ENCODE data around the gene PRKAG2. TPM values are rescaled to one million over a fixed set of nuclear protein-coding genes. Genes with fewer than 3 reads are reported as not detected.

Gene PRKAG2
- total and polyA plus RNA-seq, 2 of the 8 experiments (the other 6 are each of a cell fraction or from before 2014, with no cell fraction given) = 7.5 to 18.1 TPM

- Histone ChIP-seq H3K79me2 (ENCODE audit: control insufficient read depth in 1 of 2, insufficient read depth in 2 of 2, low read length in 2 of 2) (no peaks in the 10 kb centered on the region), H3K36me3 (ENCODE audit: control insufficient read depth in 2 of 4, insufficient read depth in 4 of 4, low read length in 3 of 4) (no peaks in the 10 kb centered on the region), H3K18ac (ENCODE audit: extremely low read depth, low read length) (no peak overlapping the region), H3K23me2 (ENCODE audit: low read depth, low read length) (no peaks in the 10 kb centered on the region), H3K9me3 (ENCODE audit: insufficient read depth in 2 of 2, low read depth in 1 of 2, low read length in 1 of 2) (no peaks in the 10 kb centered on the region), H4K5ac (ENCODE audit: insufficient read length, low read depth, low read length) (no peak overlapping the region), H2BK12ac (ENCODE audit: low read depth, low read length) (no peak overlapping the region), H3K4me2 (ENCODE audit: insufficient read depth in 1 of 2, low read depth in 2 of 2, low read length in 2 of 2) (no peak overlapping the region), H3K14ac (ENCODE audit: insufficient read length) (no peak overlapping the region), H3K4me1 (replicated peaks in 1 of 4; ENCODE audit: control insufficient read depth in 3 of 4, insufficient read depth in 4 of 4, low read length in 3 of 4) (peaks cover 0 to 2% (median 0%) of the 10 kb centered on the region in 4 experiments; a peak in 1 of 7 replicates), H3K56ac (replicated peaks; ENCODE audit: insufficient read length, low read depth, low read length) (no peak overlapping the region), H2BK20ac (ENCODE audit: low read length) (no peak overlapping the region), H3K9ac (replicated peaks in 1 of 4; ENCODE audit: extremely low read depth in 1 of 4, low read depth in 3 of 4, low read length in 3 of 4) (no peak overlapping the region), H3K4ac (replicated peaks; ENCODE audit: insufficient read length, low read depth, low read length) (no peak overlapping the region), H4K8ac (ENCODE audit: extremely low read depth, insufficient read depth, low read length) (no peak overlapping the region), H2BK120ac (replicated peaks; ENCODE audit: low read depth, low read length) (no peak overlapping the region), H2AK5ac (ENCODE audit: low read depth, low read length) (no peak overlapping the region), H4K91ac (replicated peaks; ENCODE audit: insufficient read length, low read length) (no peak overlapping the region), H3K27me3 (replicated peaks in 1 of 4; ENCODE audit: control insufficient read depth in 3 of 4, extremely low read depth in 1 of 4, insufficient read depth in 3 of 4, low read length in 3 of 4) (no peaks in the 10 kb centered on the region), H3K27ac (ENCODE audit: low read depth, low read length) (no peak overlapping the region), H4K20me1 (replicated peaks in 1 of 2; ENCODE audit: control insufficient read depth in 1 of 2, insufficient read depth in 2 of 2, low read length in 2 of 2) (no peaks in the 10 kb centered on the region), H3K23ac (ENCODE audit: insufficient read length) (no peak overlapping the region), H3K79me1 (ENCODE audit: low read depth, low read length) (no peaks in the 10 kb centered on the region; the same call in 1 of the 2 replicates), H2BK15ac (ENCODE audit: low read length) (no peak overlapping the region; the same call in 1 of the 2 replicates), H3K4me3 (ENCODE audit: extremely low read depth in 1 of 4, insufficient read depth in 2 of 4, low read depth in 3 of 4, low read length in 4 of 4) (no peak overlapping the region), H2AFZ (ENCODE audit: low read length) (no peak overlapping the region), H2BK5ac (ENCODE audit: low read depth, low read length) (no peak overlapping the region)
- WGBS, 2 experiments (ENCODE audit: extremely low coverage in 1 of 2, insufficient coverage in 1 of 2, insufficient read length in 1 of 2, insufficient replicate concordance in 2 of 2, low coverage in 1 of 2, low lambda C conversion rate in 2 of 2, missing lambda C conversion rate in 1 of 2) = 90% methylated on average over 9 of the region's 9 CpGs; no CpG with 5 or more reads in 1 of the 2 experiments
- ChIA-PET POLR2A (ENCODE audit: partially characterized antibody) (no interaction called here), CTCF (ENCODE audit: partially characterized antibody) (interaction anchor here (0.7 to 3.6 kb wide), 7 partner anchors 15 to 171 kb away, joined by 3 to 14 read pairs (median 3); no protein-coding TSS in a partner anchor)
- no peak for DNase-seq (ENCODE audit: low read depth in 1 of 2, low spot score in 2 of 2)
- no peak for FAIRE-seq
- no peak for TF ChIP-seq MAFK (IDR thresholded peaks at IDR 0.05; ENCODE audit: low read depth, low read length)
- no peak for TF ChIP-seq CEBPB (IDR thresholded peaks at IDR 0.05; ENCODE audit: low read depth, low read length)
- no peak for TF ChIP-seq CREB1 (IDR thresholded peaks at IDR 0.05)
Measured at GRCh38 chr7:151588982-151589381, 287.9 kb downstream of the PRKAG2 start.

Data from H1 (cell line).